ENCODE measurements around the gene KCND3. TPM values are rescaled to one million over a fixed set of nuclear protein-coding genes. Genes with fewer than 3 reads are reported as not detected.

Gene KCND3
- total RNA-seq, 1 experiment from 2014 or later = not detected

GRCh38 chr1:111980686-111981085, 8.8 kb downstream of the KCND3 start:
- Mint-ChIP-seq H3K36me3 (ENCODE audit: insufficient read depth, unreplicated experiment) (no peaks in the 10 kb centered on the region), H3K27me3 (ENCODE audit: insufficient read depth, unreplicated experiment) (peaks cover 59% of the 10 kb centered on the region), H3K27ac (ENCODE audit: low read depth, unreplicated experiment) (no peak overlapping the region), H3K9me3 (ENCODE audit: unreplicated experiment) (no peaks in the 10 kb centered on the region), H3K4me3 (ENCODE audit: unreplicated experiment) (no peak overlapping the region), H3K4me1 (ENCODE audit: insufficient read depth, unreplicated experiment) (peaks cover 6% of the 10 kb centered on the region)
- intact Hi-C loops (cut with micrococcal nuclease) = no loop called here
- ChIA-PET POLR2A (interaction anchor here (0.7 kb wide), 1 partner anchor 81 kb away, joined by 3 read pairs; no protein-coding TSS in a partner anchor), CTCF (interaction anchor here (0.6 to 1.6 kb wide), 2 partner anchors 12 to 1155 kb away, joined by 4 read pairs; no protein-coding TSS in a partner anchor)
- DNase-seq (ENCODE audit: unreplicated experiment) = no peak
- no peak for TF ChIP-seq CTCF (IDR thresholded peaks at IDR 0.05; ENCODE audit: unreplicated experiment)
- BruUV-seq (replicated peaks) = no TSS peak

GRCh38 chr1:111978695-111979094, 10.8 kb downstream of the KCND3 start:
- DNase-seq (ENCODE audit: unreplicated experiment) = no peak
- ChIA-PET CTCF (no interaction called here), POLR2A (interaction anchor here (0.7 kb wide), 1 partner anchor 181 kb away, joined by 3 read pairs; no protein-coding TSS in a partner anchor)
- no TSS peak for BruUV-seq (replicated peaks)
- Mint-ChIP-seq H3K36me3 (ENCODE audit: insufficient read depth, unreplicated experiment) (no peaks in the 10 kb centered on the region), H3K4me3 (ENCODE audit: unreplicated experiment) (no peak overlapping the region), H3K27ac (ENCODE audit: low read depth, unreplicated experiment) (no peak overlapping the region), H3K9me3 (ENCODE audit: unreplicated experiment) (no peaks in the 10 kb centered on the region), H3K4me1 (ENCODE audit: insufficient read depth, unreplicated experiment) (peaks cover 6% of the 10 kb centered on the region), H3K27me3 (ENCODE audit: insufficient read depth, unreplicated experiment) (peaks cover 71% of the 10 kb centered on the region)
- intact Hi-C loops (cut with micrococcal nuclease) = no loop called here
- no peak for TF ChIP-seq CTCF (IDR thresholded peaks at IDR 0.05; ENCODE audit: unreplicated experiment)

- Mint-ChIP-seq H3K27ac (ENCODE audit: low read depth, unreplicated experiment) (no peak overlapping the region), H3K4me1 (ENCODE audit: insufficient read depth, unreplicated experiment) (peaks cover 6% of the 10 kb centered on the region), H3K36me3 (ENCODE audit: insufficient read depth, unreplicated experiment) (no peaks in the 10 kb centered on the region), H3K27me3 (ENCODE audit: insufficient read depth, unreplicated experiment) (peaks cover 73% of the 10 kb centered on the region), H3K4me3 (ENCODE audit: unreplicated experiment) (no peak overlapping the region), H3K9me3 (ENCODE audit: unreplicated experiment) (no peaks in the 10 kb centered on the region)
- no peak for TF ChIP-seq CTCF (IDR thresholded peaks at IDR 0.05; ENCODE audit: unreplicated experiment)
- CTCF ChIA-PET = no interaction called here
- POLR2A ChIA-PET = no interaction called here
- no peak for DNase-seq (ENCODE audit: unreplicated experiment)
- intact Hi-C loops (cut with micrococcal nuclease) = no loop called here
- no TSS peak for BruUV-seq (replicated peaks)
Measured at GRCh38 chr1:111977378-111977777, 12.1 kb downstream of the KCND3 start.

- no peak overlapping the region for H3K4me3 Mint-ChIP-seq (ENCODE audit: unreplicated experiment)
- peaks cover 6% of the 10 kb centered on the region for H3K4me1 Mint-ChIP-seq (ENCODE audit: insufficient read depth, unreplicated experiment)
- no peaks in the 10 kb centered on the region for H3K9me3 Mint-ChIP-seq (ENCODE audit: unreplicated experiment)
- ChIA-PET POLR2A (interaction anchor here (0.5 to 0.6 kb wide), 2 partner anchors 29 to 198 kb away, joined by 3 read pairs; no protein-coding TSS in a partner anchor), CTCF (no interaction called here)
- H3K36me3 Mint-ChIP-seq (ENCODE audit: insufficient read depth, unreplicated experiment) = no peaks in the 10 kb centered on the region
- no TSS peak for BruUV-seq (replicated peaks)
- no peak for TF ChIP-seq CTCF (IDR thresholded peaks at IDR 0.05; ENCODE audit: unreplicated experiment)
- intact Hi-C loops (cut with micrococcal nuclease) = no loop called here
- no peak for DNase-seq (ENCODE audit: unreplicated experiment)
- no peak overlapping the region for H3K27ac Mint-ChIP-seq (ENCODE audit: low read depth, unreplicated experiment)
- peaks cover 79% of the 10 kb centered on the region for H3K27me3 Mint-ChIP-seq (ENCODE audit: insufficient read depth, unreplicated experiment)
Measured at GRCh38 chr1:111976842-111977241, 12.6 kb downstream of the KCND3 start.

Measured in MCF 10A (cell line).